NCI-H226 (cell line): Measurements from ENCODE around the gene CHRNA5.
"Not testable (repeated sequence)": the region's sequence is repeated elsewhere in the genome, so short reads cannot be mapped to it uniquely, and the experiment has no call there.

Source experiments
- DNase-seq: peaks from one replicate; pipeline ENCODE4 v3.0.0-alpha.2; 2015

The CHRNA5 gene

GRCh38 chr15:78565951-78566774, 843 bp downstream of the CHRNA5 start:
- DNase-seq, result peak; percentile 5

- DNase-seq, result no peak
Observed at GRCh38 chr15:78567531-78567930, 2.2 kb downstream of the CHRNA5 start.

GRCh38 chr15:78570710-78571109, 5.4 kb downstream of the CHRNA5 start:
- no peak for DNase-seq

GRCh38 chr15:78571382-78571781, 6.1 kb downstream of the CHRNA5 start:
- DNase-seq, result no peak

GRCh38 chr15:78573416-78573815, 8.1 kb downstream of the CHRNA5 start:
- DNase-seq, result no peak

- no peak for DNase-seq
Observed at GRCh38 chr15:78574944-78575343, 9.6 kb downstream of the CHRNA5 start.

- DNase-seq, result no peak
Observed at GRCh38 chr15:78597583-78597982, 32.3 kb downstream of the CHRNA5 start.

- no peak for DNase-seq
Observed at GRCh38 chr15:78598348-78598747, 33.0 kb downstream of the CHRNA5 start.

GRCh38 chr15:78599189-78599588, 33.9 kb downstream of the CHRNA5 start:
- no peak for DNase-seq

GRCh38 chr15:78603467-78603866, 38.1 kb downstream of the CHRNA5 start:
- no peak for DNase-seq

GRCh38 chr15:78604420-78604819, 39.1 kb downstream of the CHRNA5 start:
- DNase-seq, result no peak

- no peak for DNase-seq
Observed at GRCh38 chr15:78605201-78605600, 39.9 kb downstream of the CHRNA5 start.

- DNase-seq, result no peak
Observed at GRCh38 chr15:78605680-78606079, 40.4 kb downstream of the CHRNA5 start.

GRCh38 chr15:78609551-78609950, 44.2 kb downstream of the CHRNA5 start:
- DNase-seq, result not testable (repeated sequence)

- DNase-seq, result no peak
Observed at GRCh38 chr15:78614021-78614420, 48.7 kb downstream of the CHRNA5 start.

GRCh38 chr15:78615151-78615589, 49.9 kb downstream of the CHRNA5 start:
- no peak for DNase-seq

- DNase-seq, result no peak
Observed at GRCh38 chr15:78616506-78616905, 51.2 kb downstream of the CHRNA5 start.

GRCh38 chr15:78617076-78617475, 51.8 kb downstream of the CHRNA5 start:
- no peak for DNase-seq

GRCh38 chr15:78617516-78617915, 52.2 kb downstream of the CHRNA5 start:
- DNase-seq, result no peak

GRCh38 chr15:78618064-78618463, 52.7 kb downstream of the CHRNA5 start:
- no peak for DNase-seq

- peak; percentile 63 for DNase-seq
Observed at GRCh38 chr15:78618490-78618934, 53.2 kb downstream of the CHRNA5 start.

GRCh38 chr15:78619022-78619950, 54.0 kb downstream of the CHRNA5 start:
- no peak for DNase-seq

- no peak for DNase-seq
Observed at GRCh38 chr15:78620021-78620526, 54.8 kb downstream of the CHRNA5 start.
